Activated CD8-positive, alpha-beta memory T cell treated with anti-CD3 and anti-CD28 coated beads for 24 hours (primary cell): Measurements from ENCODE around the gene NDFIP2.
"Not testable (repeated sequence)": the region's sequence is repeated elsewhere in the genome, so short reads cannot be mapped to it uniquely, and the experiment has no call there.

ENCODE experiments used
- DNase-seq: peaks from one replicate; pipeline ENCODE4 v3.0.0-alpha.2; 2020

The NDFIP2 gene

DNA sequence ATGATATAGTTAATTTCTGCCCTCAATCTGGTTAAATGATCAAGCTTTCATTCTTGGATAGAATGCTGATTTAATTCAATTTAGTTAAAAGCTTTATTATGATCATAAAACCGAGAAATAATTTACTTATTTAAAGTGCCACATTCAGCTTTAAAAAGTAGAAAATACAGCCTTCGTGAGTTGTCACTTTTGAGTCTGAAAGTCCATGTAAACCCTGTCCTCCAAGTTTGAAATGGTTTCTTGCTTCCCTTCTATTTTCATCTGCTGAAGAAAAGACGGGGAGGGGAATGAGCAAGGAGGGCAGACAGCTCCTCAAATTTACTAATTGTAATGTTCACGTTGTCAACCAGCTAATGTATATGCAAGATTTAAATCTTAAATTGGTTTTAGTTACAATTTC lies 59.5 kb downstream of the NDFIP2 start:
- DNase-seq, result no peak

DNA sequence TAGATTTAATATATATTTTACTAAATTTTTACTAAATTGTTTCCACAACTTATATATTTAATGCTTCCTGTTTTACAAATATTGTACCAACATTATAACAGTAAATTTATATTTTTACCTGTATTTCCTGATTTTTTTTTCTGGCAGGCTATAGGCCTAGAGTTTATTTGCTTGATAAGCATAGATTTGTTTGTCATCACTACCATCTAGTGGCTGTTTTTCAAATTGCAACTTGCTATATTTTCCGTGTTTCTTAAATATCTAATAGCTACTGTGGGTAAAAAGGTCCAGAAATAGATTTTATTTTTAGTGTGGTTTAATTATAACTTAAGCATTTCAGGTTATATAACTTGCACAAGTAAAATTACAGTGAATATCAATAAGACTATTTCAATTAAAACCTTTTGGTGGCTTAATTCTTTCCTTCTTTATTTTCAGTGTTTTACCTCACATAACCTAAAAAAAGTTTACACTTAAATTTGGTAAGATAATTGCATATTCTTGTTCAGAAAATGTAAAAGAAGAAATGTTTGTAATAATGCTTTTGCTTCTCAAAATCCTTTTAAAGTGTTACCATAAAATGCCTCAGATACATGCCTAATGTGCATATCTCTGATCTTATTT lies 60.6 kb downstream of the NDFIP2 start:
- no peak for DNase-seq

DNA sequence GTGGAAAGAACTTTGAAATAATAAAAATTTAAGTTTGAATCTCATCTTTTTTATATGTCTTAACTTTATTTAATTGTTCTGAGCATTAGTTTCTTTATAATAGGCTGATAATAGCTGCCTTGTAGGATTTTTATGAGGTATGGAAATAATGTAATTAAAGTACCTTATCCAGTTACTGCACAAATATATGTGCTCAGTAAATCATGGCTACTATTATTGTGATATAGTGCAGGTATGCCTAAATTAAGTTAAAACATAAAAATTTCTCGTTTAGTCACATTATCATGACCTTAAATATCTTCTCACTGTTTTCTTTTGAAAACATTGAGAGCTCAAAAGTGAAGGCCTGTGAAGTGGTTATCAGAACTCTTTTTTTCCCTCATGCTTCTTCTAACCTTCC lies 62.9 kb downstream of the NDFIP2 start:
- DNase-seq, result no peak

DNA sequence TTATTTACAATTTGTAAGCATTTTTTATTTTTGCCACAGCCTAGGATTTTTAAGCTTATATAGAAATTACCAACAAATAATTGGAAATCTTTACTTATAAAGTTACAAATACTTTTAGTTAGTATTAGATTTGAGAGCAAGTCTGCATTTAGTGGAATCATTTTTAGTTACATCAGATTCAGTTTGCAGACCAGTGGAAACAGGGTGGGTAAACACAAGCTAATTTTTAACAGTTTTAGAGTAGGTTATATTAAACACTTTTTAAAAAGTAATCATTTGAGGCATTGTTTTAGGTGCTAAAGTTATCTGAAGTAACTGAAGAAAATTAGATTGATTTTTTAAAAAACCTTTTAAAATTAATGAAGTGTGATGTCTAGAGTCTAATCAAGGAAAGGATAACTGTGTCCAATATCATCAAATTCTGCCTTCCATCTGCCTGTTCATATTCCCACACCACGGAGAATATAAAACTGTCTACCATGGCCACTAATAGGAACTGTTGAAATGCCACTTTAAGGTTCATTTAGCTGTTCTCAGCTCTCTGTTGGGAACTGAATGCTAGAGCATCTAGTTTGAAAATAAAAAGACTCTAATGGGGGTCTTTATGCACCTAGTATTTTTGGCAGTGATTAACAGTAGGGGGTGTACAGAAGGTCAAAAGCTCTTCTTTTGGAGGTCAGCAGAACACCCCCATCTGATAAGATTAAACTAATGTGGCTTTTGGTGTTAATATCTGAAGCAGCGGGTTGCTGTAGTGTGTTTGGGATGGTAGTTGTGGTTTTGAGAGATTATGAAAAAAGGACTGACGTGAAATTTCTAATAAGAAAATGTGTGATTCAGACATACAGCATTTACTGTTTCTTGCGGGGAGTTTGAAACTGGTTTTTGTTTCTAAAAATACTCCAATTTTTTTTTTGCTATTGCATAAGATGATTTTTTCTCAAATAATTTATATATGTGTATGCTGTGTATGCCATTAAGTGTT lies 66.5 kb downstream of the NDFIP2 start:
- no peak for DNase-seq

DNA sequence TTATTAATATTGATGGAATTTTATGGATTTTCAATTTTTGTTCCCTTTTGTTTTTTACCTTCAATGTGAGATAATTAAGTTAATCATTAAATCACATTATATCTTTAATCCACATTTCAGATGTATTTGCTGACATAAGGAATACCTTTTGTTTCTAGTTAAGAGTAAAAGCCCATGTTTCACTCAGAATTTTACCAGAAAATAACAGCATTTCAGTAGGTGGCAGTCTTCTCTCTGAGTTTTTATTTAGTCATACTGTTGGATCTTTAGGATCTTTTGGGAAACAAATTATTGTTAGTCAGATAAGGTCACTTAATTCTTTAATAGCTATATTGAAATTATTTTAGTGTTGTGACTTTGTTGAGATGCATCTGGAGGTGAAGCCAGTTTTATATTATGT lies 67.9 kb downstream of the NDFIP2 start:
- DNase-seq, result no peak

DNA sequence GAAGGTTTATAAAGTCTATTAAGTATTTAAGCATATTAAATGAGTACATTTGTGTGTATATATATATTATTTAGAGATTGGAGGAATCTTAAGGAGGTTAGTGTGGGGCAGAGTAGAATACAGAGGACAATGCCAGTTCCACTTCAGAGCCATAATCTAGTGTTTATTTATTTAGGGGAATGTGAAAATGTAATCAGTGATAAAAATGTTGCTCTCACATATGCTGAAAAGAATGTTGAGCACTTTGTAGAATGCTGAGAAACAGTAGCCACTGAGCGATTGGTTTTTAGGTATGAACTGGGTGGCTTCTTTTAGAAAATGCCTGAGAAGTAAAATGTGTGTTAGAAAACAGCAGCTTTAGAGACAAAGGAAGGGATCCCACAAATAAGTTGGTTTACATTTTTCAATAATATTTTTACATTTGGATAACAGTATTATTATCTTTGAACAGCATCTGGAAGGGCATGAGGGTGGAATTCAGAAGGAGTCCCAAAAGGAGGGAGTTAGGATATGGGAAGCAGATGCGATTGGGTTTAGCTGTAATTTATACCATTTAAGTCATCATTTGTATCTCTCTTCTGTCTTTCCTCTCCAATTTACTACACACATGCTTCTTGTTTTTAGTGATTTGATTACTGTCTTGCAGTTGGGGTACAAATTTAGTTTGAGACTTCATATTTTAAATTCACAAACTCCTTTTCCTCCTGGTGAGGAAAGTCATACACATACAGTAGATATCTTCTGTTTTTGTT lies 68.6 kb downstream of the NDFIP2 start:
- no peak for DNase-seq

DNA sequence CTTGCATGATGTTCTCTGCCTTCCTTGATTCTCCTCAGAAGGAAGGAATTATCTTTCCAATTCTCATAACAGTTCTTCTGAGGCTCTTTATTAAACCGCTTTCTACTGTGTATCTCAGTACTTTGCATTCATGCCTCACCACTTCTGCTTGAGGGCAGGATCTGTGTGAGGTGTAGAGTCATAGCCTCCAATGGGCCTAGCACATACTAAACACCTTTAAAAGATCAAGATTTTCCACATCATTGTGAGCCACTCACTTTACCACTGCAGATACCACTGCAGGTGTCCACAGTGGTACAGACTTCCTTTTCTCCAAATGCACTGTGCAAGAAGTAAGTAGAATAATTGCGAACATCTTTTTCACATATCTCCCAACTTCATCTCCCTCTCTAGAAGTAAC lies 76.7 kb downstream of the NDFIP2 start:
- no peak for DNase-seq

DNA sequence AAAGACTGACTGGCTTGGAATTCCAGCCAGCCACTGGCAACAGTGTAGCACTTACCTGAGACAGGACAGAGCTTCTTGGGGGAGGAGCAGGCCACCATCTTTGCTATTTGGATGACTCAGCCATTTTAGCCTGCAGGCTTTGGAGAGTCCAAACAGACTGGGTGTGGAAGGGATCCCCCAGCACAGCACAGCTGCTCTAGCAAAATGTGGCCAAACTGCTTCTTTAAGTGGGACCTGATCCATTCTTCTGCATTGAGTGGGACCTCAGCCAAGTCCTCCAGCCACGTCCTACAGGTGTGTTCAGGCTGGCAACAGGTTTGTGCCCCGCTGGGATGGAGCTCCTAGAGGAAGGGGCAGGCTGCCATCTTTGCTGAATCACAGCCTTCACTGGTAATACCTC lies 80.0 kb downstream of the NDFIP2 start:
- no peak for DNase-seq

DNA sequence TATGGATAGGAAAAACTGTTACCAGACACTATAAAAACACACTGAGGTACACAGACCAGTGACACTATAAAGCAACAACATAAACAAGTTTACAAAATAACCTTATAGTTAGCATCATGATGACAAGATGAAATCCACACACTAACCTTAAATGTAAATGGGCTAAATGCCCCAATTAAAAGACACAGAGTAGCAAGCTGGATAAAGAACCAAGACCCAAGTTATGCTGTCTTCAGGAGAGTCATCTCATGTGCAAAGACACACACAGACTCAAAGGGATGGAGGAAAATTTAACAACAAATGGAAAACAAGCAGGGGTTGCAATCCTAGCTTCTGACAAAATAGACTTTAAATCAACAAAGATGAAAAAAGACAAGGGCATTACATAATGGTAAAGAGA lies 81.6 kb downstream of the NDFIP2 start:
- no peak for DNase-seq

DNA sequence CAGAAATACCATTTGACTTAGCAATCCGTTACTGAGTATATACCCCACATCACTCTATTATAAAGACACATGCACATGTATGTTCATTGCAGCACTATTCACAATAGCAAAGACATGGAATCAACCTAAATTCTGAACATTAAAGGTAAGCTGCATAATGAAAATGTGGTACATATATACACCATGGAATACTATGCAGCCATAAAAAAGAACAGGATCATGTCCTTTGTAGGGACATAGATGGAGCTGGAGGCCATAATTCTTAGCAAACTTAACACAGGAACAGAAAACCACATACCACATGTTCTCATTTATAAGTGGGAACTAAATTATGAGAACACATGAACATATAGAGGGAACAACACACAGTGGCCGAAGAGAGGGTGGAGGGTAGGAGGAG lies 85.2 kb downstream of the NDFIP2 start:
- no peak for DNase-seq

DNA sequence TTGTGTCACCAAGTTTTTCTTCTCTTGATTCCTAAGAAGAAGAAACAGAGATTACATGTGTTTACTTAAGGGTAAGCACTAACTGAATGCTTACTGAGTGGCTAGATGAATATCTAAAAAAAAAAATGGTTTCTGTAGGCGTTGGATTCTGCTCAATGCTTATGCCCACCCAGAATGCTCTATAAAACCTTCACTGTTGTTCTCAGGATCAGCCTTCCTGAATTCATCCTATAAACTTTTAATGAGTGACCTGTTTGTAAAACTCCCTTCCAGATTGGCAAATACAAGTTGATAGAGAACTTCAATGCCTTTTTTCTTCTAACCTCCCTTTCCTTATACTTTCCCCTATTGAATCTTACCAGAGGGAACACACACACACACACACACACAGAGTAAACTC lies 90.2 kb downstream of the NDFIP2 start:
- no peak for DNase-seq

DNA sequence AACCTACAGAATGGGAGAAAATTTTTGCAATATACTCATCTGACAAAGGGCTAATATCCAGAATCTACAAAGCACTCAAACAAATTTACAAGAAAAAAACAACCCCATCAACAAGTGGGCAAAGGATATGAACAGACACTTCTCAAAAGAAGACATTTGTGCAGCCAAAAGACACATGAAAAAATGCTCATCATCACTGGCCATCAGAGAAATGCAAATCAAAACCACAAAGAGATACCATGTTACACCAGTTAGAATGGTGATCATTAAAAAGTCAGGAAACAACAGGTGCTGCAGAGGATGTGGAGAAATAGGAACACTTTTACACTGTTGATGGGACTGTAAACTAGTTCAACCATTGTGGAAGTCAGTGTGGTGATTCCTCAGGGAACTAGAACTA lies 92.9 kb downstream of the NDFIP2 start:
- DNase-seq, result not testable (repeated sequence)

DNA sequence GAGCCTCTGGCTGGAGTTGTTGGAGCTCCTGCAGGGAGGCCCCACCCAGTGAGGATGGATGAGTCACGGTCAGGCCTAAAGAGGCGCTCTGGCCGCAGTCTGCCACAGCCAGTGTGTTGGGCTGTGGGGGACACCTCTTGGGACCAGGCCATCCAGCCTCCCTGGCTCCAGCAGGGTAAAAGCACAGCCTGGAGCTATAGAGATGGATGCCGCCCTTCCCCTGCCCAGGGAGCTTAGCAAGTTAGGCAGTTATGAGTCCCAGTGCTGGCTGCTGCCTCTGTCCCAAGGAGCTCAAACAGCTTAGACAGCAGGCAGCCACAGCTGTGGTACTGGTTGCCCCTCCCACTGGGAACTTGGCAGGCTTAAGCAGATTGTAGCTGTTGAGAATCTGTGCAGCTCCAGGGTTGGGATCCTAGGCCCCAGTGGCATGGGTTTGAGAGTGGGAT lies 100.9 kb downstream of the NDFIP2 start:
- DNase-seq, result no peak

DNA sequence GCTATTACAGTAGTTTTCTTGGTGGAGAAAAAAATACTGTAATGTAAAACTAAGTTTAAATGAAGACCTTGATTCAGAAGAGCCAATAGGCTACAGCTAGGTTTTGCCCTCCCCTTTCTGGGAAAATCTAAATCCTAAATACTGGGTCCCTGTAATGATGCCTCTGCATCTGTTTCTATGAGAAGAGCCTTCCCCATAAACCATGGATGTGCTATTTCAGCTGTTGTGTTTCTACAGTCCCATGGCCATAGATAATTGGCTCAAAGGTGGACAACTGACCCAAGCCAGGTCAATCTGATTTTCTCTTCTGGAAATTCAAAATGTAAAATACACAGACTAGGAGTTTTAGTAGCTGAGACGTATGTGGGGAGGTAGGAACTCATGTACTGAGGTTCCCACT lies 101.9 kb downstream of the NDFIP2 start:
- no peak for DNase-seq

DNA sequence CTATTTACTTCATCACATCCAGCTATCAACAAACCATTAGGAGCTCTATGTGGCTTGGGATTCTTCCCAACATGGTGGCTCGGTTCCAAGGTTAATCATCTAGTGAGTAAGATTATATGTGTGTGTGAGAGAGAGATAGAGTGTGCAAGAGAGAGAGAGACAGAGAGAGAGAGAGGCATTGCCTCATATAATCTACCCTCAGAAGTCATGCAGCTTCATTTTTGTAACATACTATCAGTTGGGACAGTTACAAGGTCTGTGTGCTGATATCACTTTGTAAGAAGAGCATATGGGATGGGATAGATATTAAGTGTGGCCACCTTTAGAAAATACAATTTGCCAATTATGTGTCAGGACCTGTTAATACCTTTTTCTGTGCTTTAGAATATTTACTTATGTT lies 104.1 kb downstream of the NDFIP2 start:
- DNase-seq, result no peak

DNA sequence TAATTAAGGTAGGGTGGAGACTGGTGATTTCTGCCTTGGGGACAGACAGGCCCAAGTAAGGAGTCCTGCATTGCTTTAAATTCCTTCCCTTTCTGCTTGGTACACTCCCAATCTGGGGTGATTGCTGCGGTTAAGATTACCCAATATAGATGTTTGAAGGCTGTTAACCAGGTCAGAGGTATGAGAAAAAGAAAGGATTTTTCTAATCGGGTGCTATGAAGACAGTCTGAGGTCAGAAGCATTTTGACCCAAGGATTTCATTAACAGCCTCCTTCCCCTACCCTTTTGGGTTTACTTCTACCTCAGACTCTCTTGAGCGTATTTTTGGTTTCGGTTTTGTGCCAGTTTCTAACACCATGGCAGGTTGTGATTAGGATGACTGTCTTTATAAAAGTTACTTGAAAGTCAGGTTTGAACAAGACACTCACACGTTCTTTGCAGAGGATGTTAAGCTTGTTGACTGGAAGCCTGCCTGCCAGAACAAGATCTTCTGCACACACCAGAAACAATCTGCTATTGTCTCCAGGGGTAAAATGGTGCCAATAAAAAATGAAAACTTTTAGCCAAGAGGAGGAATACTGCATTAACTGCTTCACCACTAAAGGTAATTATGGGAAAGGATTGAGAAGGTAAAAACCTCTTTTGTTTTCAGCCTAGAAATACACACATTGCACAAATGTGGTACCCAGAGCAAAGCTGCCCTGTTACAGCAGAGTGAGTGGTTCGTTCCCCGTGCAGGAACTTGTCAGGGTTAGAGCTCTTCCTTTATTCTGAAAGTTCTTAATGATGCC lies 108.8 kb downstream of the NDFIP2 start:
- no peak for DNase-seq

DNA sequence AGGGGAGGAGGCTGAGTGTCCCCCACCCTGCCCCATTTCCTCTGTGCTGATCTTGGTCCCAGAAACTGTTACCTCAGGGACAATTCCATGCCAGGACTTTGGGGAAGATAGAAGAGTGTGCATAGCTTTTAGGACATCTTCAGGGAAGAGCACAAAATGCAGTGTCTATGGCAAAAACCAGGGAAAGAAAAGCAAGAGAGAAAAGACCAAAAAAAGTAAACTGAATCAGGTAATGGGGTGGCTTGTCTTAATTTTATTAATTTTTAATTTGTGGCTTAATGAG lies 109.4 kb downstream of the NDFIP2 start:
- no peak for DNase-seq

DNA sequence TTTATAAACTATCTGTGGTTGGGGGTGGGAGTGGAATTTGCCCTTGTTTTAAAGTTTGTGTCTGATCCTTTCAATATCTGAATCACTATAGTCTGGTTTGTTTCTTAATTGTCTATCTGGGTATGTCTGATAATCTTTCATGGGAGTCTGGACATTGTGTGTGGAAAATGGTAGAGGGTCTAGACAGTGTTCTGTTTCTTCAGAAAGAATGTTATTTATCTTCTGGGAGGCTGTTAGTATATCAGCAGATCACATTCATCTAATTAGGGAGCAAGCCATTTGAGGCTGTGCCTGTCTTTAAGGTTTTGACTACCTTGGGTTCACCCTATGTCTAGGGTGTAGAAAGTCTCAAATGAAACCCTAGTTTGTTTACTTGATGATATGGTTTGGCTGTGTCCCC lies 110.5 kb downstream of the NDFIP2 start:
- no peak for DNase-seq

DNA sequence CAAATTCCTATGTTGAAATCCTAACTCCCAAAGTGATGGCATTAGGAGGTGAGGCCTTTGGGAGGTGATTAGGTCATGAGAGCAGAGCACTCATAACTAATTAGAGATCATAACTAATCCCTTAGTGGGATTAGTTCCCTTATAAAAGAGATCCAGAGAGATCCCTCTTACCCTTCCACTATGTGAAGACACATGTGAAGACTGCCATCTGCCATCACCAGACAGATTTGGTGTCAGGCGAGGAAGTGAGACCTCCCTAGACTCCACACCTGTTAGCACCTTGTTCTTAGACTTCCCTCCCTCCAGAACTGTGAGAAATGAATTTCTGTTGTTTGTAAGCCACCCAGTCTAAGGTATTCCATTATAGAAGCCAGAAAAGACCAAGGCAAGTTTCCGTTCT lies 112.2 kb downstream of the NDFIP2 start:
- no peak for DNase-seq

DNA sequence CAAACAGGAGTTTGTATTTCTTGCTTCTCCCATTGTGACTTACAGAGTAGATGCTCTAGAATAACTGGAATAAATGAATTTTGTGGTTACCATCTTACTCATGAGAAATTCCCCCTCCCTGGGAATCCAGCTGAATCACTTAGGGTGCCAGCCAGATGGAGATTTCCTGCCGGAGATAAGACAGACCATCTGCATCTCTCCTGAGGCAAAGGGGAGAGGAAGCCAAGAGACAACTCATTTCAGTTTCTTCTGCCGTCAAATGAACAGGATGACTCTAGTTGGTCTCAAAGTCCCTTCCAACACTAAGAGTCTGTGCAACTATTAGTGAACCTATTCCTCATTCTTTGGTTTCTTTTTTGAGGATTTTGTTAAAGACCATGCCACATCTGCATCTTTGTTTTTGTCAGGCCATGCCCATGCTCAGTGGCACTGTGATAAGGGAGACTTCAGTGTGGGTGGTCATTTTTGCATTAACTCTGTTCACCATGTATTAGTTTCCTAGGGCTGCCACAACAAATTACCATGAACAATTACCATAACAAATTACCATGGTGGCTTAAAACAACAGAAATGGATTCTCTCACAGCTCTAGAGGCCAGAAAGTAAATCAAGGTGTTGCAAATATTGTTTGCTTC lies 112.8 kb downstream of the NDFIP2 start:
- DNase-seq, result no peak

DNA sequence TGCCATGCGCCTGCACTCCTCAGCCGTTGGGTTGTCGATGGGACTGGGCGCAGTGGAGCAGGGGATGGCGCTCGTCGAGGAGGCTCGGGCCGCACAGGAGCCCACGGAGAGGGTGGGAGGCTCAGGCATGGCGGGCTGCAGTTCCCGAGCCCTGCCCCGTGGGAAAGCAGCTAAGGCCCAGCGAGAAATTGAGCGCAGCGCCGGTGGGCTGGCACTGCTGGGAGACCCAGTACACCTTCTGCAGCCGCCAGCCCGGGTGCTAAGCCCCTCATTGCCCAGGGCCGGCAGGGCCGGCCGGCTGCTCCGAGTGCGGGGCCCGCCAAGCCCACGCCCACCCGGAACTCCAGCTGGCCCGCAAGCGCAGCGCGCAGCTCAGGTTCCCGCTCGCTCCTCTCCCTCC lies 119.2 kb downstream of the NDFIP2 start:
- DNase-seq, result not testable (repeated sequence)

DNA sequence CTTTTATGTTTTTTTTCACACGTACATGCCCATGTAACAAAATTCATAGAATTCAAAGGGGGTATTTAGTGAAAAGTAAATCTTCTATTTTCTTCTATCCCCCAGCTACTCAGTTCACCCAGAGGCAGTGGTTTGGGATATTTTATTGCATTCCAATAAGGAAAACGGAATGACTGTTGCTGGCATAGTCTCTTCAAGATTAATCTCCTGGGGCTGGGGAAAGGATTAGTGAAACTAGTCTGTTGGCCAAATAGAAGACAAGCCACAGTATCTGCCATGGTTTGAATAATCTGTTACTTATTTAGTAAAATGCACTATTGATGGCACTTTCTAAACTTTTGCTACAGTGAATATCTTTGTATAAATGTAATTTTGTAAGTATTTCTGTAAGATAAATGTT lies 122.0 kb downstream of the NDFIP2 start:
- no peak for DNase-seq

DNA sequence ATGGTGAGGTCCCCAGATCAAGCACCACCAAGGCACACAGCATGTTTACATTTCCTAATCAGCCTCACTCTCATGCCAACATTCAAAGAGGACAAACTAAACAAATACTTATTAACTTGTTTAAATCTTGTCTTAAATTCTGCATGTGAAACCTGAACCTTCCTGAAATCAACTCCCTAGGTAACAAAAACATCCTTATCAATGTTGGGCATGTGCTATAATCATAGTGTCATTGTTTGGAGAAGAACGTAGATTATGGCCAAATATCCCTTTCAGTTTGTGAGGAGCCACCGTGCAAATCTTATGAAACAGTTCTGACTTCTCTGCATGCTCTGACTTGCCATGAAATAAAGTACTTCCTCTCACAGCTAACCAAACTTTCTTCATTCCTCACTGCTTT lies 123.8 kb downstream of the NDFIP2 start:
- no peak for DNase-seq
